Smooth muscle cell of trachea (primary cell): ENCODE data around the gene CYP26B1. TPM values are rescaled to one million over a fixed set of nuclear protein-coding genes. Genes with fewer than 3 reads are reported as not detected.

Source experiments
- total RNA-seq: library from RNA; depleted of rRNA; stranded (reverse); fragments of >200 nt; gene quantifications from 2 replicates; pipeline ENCODE4 v1.2.1, GENCODE V29; 2014

The CYP26B1 gene, protein sequence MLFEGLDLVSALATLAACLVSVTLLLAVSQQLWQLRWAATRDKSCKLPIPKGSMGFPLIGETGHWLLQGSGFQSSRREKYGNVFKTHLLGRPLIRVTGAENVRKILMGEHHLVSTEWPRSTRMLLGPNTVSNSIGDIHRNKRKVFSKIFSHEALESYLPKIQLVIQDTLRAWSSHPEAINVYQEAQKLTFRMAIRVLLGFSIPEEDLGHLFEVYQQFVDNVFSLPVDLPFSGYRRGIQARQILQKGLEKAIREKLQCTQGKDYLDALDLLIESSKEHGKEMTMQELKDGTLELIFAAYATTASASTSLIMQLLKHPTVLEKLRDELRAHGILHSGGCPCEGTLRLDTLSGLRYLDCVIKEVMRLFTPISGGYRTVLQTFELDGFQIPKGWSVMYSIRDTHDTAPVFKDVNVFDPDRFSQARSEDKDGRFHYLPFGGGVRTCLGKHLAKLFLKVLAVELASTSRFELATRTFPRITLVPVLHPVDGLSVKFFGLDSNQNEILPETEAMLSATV
- total RNA-seq, result under 0.01 and 0.50 TPM in 2 replicates

GRCh38 chr2:72147303-72147971 is at the start of gene CYP26B1:
Gene CYP26B1, minus strand, starts transcription at chr2:72147862. Its CDS starts 28 bp downstream, at chr2:72147834.

